Heart right ventricle (tissue), 16 donors: ENCODE measurements around the gene LENEP. TPM values are rescaled to one million over a fixed set of nuclear protein-coding genes. Genes with fewer than 3 reads are reported as not detected.
A peak's percentile ranks its signal among the peaks of the same experiment; 100 is the strongest.

Source experiments
- ATAC-seq, 8 donors: fragments of 200-7000 bp; cut with Tn5 transposase; one replicate each; pipeline ENCODE4 v1.9.1; 2020; ENCODE audit warnings: mild to moderate bottlenecking in 8 of 8, moderate library complexity in 8 of 8, moderate number of reproducible peaks in 1 of 8
- DNase-seq, 2 donors: peaks; one replicate each; pipeline ENCODE4 v3.0.0-alpha.2; 2020
- H3K27ac ChIP-seq, 10 donors: fragments of 200-600 bp; sonication (generic) in 2 of 10; one replicate each; pipeline versions ENCODE4 v1.5.0 to v1.8.0; 2020 to 2022; ENCODE audit warnings: mild to moderate bottlenecking in 3 of 10
- H3K27me3 ChIP-seq, 7 donors: fragments of 200-600 bp; one replicate each; pipeline ENCODE4 v1.8.0; 2021 to 2022; ENCODE audit warnings: mild to moderate bottlenecking in 2 of 7
- H3K36me3 ChIP-seq, 9 donors: fragments of 200-600 bp; sonication (generic) in 1 of 9; one replicate each; pipeline versions ENCODE4 v1.5.0 to v1.8.0; 2020 to 2022; ENCODE audit warnings: mild to moderate bottlenecking in 2 of 9
- H3K4me1 ChIP-seq, 9 donors: fragments of 200-600 bp; sonication (generic) in 1 of 9; one replicate each; pipeline versions ENCODE4 v1.5.0 to v1.8.0; 2020 to 2022; ENCODE audit warnings: mild to moderate bottlenecking in 4 of 9
- H3K4me3 ChIP-seq, 10 donors: fragments of 200-600 bp; sonication (generic) in 2 of 10; one replicate each; pipeline versions ENCODE4 v1.5.0 to v1.8.0; 2020 to 2022; ENCODE audit warnings: mild to moderate bottlenecking in 7 of 10, moderate library complexity in 2 of 10
- H3K9me3 ChIP-seq, 11 donors: fragments of 200-600 bp in 10 of 11; sonication (generic) in 2 of 11; one replicate each; pipeline versions ENCODE4 v1.5.0 to v1.8.0; 2013 to 2022; ENCODE audit warnings: mild to moderate bottlenecking in 2 of 11, control low read depth in 1 of 11, moderate library complexity in 1 of 11
- WGBS, 2 donors: extraction: QIAGEN DNeasy Blood & Tissue Kit; methylation state at CpG; one replicate each; pipeline ENCODE4 v1.1.7; 2013; ENCODE audit warnings: inconsistent platforms in 1 of 2; 5-methylcytosine and 5-hydroxymethylcytosine counted together
- intact Hi-C, 10 donors: fragments of 100-400 bp; cut with DNase I; formaldehyde crosslinking; loops; one replicate each; pipeline versions ENCODE4 v1.11.1 to v1.14.2; 2022
- polyA plus RNA-seq, 2 donors: library from polyadenylated mRNA; stranded (reverse); fragments of 200-250 nt; gene quantifications; one replicate each; pipeline ENCODE4 v1.2.3, GENCODE V29; 2013
- total RNA-seq, 10 donors: library from RNA; stranded (reverse); fragmentation: NEBNext Ultra II Directional in 3 of 10; extraction: Animal tissue kit (Norgen Biotek cat#: 25700) in 3 of 10; gene quantifications; one replicate each; pipeline versions ENCODE4 v1.2.1 to v1.2.4, GENCODE V29; 2021 to 2023
- TF ChIP-seq, protein P1 (sequence below), 9 donors: fragments of 200-600 bp; sonication (generic) in 2 of 9; IDR thresholded peaks; one replicate each; pipeline versions ENCODE4 v1.5.0 to v1.8.0; 2021 to 2022; ENCODE audit warnings: antibody characterized with exemption in 9 of 9, mild to moderate bottlenecking in 5 of 9, moderate library complexity in 1 of 9
- donor health status: Arrhythmogenic right ventricular cardiomyopathy.
- donor health status: ischemic (EF 13 %, LVEDD 7.1; RV severe dilation, severe dysfunction).
- donor health status: healthy with polysubstance abuse.
- donor health status: DM: no; HTN: yes; CAD: no.
- donor health status: DM: no; HTN: no; CAD: no.
- donor health status: ischemic (EF 25% LVEDD 6.9; RV normal size, moderate dysfunction).
- donor health status: ischemic (EF 25% LVEDD 5.7; RV mildly dilated, moderate dysfunction).
- donor health status: healthy.
- donor health status: DM: yes; HTN: yes; CAD: no.
- donor health status: Ischemic cardiomyopathy.
- donor health status: ischemic (EF 35%, LVEDD 5.7; RV mildly dilated, moderate dysfunction).
- donor health status: nonischemic (EF 11% LVEDD 7.7; RV severe dilation, severe dysfunction).
- donor health status: DM: yes; HTN: yes; CAD: no.
- donor health status: PGD.
- donor health status: ischemic (EF 29% LVEDD 5.4; RV normal size, mild dysfunction).
- donor health status: nonischemic (EF 23%, LVEDD 6.1; RV moderate dilation, normal function).

The LENEP gene
- total and polyA plus RNA-seq, 12 donors: not detected

GRCh38 chr1:155038602-155039307, 45.4 kb downstream of the LENEP start:
- Histone ChIP-seq H3K27me3 (no peaks in the 10 kb centered on the region), H3K27ac (no peak overlapping the region), H3K36me3 (no peaks in the 10 kb centered on the region), H3K9me3 (no peaks in the 10 kb centered on the region), H3K4me3 (no peak overlapping the region), H3K4me1 (peaks cover 0 to 23% (median 2%) of the 10 kb centered on the region in 9 donors)
- intact Hi-C loops: no loop called here
- TF ChIP-seq, protein P1, sequence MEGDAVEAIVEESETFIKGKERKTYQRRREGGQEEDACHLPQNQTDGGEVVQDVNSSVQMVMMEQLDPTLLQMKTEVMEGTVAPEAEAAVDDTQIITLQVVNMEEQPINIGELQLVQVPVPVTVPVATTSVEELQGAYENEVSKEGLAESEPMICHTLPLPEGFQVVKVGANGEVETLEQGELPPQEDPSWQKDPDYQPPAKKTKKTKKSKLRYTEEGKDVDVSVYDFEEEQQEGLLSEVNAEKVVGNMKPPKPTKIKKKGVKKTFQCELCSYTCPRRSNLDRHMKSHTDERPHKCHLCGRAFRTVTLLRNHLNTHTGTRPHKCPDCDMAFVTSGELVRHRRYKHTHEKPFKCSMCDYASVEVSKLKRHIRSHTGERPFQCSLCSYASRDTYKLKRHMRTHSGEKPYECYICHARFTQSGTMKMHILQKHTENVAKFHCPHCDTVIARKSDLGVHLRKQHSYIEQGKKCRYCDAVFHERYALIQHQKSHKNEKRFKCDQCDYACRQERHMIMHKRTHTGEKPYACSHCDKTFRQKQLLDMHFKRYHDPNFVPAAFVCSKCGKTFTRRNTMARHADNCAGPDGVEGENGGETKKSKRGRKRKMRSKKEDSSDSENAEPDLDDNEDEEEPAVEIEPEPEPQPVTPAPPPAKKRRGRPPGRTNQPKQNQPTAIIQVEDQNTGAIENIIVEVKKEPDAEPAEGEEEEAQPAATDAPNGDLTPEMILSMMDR (IDR thresholded peaks at IDR 0.05): no peak
- ATAC-seq: peak in 2 of 8 donors; percentile 41 to 55
- no peak for DNase-seq
- WGBS, 2 donors: 49 to 55% methylated on average over 8 of the region's 8 CpGs

DNA sequence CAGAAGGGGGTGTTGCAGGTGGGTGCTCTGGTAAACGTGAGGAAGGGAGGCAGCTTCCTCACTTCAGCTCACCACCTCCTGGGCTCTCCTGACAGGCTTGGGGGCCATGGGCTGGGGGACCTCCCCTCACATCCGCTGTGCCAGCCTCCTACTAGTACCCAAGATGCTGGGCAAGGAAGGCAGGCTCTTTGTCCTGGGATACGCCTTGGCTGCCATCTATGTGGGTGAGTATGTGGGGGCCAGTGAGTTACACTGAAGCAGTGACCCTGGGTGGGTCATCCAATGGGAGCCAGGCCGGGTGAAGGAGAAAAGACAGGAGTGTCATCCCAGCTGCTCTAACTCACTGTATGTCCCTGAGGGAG, 45.9 kb downstream of the LENEP start:
- Histone ChIP-seq H3K4me1 (peaks cover 0 to 24% (median 2%) of the 10 kb centered on the region in 9 donors), H3K36me3 (no peaks in the 10 kb centered on the region), H3K27me3 (no peaks in the 10 kb centered on the region), H3K27ac (no peak overlapping the region), H3K9me3 (no peaks in the 10 kb centered on the region), H3K4me3 (no peak overlapping the region)
- 79% methylated on average over 4 of the region's 4 CpGs for WGBS, 2 donors
- ATAC-seq (no peak), DNase-seq (no peak)
- intact Hi-C loops: no loop called here
- TF ChIP-seq, protein P1 (IDR thresholded peaks at IDR 0.05): no peak

DNA sequence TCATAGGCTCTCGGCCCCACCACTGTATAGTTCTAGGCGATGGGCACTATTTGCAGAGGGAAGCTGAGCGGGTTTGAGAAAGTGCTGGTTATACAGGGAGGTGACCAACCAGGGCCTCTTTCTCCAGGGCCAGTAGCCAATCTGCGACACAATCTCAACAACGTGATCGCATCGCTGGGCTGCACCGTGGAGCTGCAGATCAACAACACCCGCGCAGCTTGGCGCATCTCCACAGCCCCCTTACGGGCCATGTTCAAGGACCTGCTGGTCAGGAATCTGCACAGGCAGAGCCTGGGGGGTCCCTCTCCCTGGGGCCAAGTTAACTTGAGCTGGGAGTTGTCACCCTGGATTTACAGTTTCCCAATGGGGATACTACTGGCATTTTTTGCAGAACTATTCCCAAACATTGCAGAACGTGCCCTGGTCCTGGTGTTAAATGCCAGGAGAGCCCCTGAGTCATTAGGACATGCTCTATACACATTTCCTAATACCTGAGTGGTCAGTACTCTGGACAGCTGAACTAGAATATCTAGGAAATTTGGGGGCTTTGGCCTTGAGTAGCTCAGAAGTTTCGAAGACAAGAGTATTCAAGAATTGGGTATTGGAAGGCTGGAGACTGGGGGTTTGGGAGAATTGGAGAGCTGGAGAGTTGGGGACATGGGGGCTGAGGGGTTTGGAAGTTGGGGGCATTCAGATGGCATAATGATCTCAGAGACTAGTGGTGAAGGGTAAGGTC, 47.1 kb downstream of the LENEP start:
- H3K36me3 ChIP-seq: no peaks in the 10 kb centered on the region
- no peak overlapping the region for H3K4me3 ChIP-seq
- H3K27ac ChIP-seq: no peak overlapping the region
- peaks cover 2 to 36% (median 10%) of the 10 kb centered on the region in 9 donors for H3K4me1 ChIP-seq
- WGBS, 2 donors: 89 to 93% methylated on average over 14 of the region's 14 CpGs
- intact Hi-C loops: no loop called here
- no peak for ATAC-seq
- no peaks in the 10 kb centered on the region for H3K27me3 ChIP-seq
- TF ChIP-seq, protein P1 (IDR thresholded peaks at IDR 0.05): no peak
- no peak for DNase-seq
- no peaks in the 10 kb centered on the region for H3K9me3 ChIP-seq

GRCh38 chr1:155042789-155043188, 49.4 kb downstream of the LENEP start:
- H3K27me3 ChIP-seq: no peaks in the 10 kb centered on the region
- DNase-seq (no peak), ATAC-seq (no peak)
- WGBS, 2 donors: 81 to 83% methylated on average over 5 of the region's 5 CpGs
- TF ChIP-seq, protein P1 (IDR thresholded peaks at IDR 0.05): no peak
- peaks cover 2 to 23% (median 10%) of the 10 kb centered on the region in 9 donors for H3K4me1 ChIP-seq
- no peaks in the 10 kb centered on the region for H3K9me3 ChIP-seq
- intact Hi-C loops: no loop called here
- H3K36me3 ChIP-seq: no peaks in the 10 kb centered on the region
- no peak overlapping the region for H3K4me3 ChIP-seq
- no peak overlapping the region for H3K27ac ChIP-seq
